GM18867 (cell line): ENCODE measurements around the gene MCU.
"Not testable (repeated sequence)": the region's sequence is repeated elsewhere in the genome, so short reads cannot be mapped to it uniquely, and the experiment has no call there.

Source experiments
- ATAC-seq: cut with Tn5 transposase; IDR thresholded peaks from one replicate; pipeline ENCODE4 v1.9.1; 2021; ENCODE audit warnings: mild to moderate bottlenecking, moderate library complexity; ENCODE audit not compliant: unreplicated experiment

MCU gene

GRCh38 chr10:72691863-72692743 lies at the start of gene MCU:
MCU (plus strand) TSS chr10:72692143; CDS start chr10:72692152, 9 bp downstream.
- ATAC-seq, result peak; percentile 90

GRCh38 chr10:72642318-72642717 lies 49.6 kb upstream of the MCU start:
- no peak for ATAC-seq

- no peak for ATAC-seq
Measured at GRCh38 chr10:72645263-72645858, 46.6 kb upstream of the MCU start.

- ATAC-seq, result not testable (repeated sequence)
Measured at GRCh38 chr10:72646971-72647370, 45.0 kb upstream of the MCU start.

- no peak for ATAC-seq
Measured at GRCh38 chr10:72648301-72648700, 43.6 kb upstream of the MCU start.

GRCh38 chr10:72649291-72649690 lies 42.7 kb upstream of the MCU start:
- no peak for ATAC-seq

- ATAC-seq, result no peak
Measured at GRCh38 chr10:72653383-72654096, 38.4 kb upstream of the MCU start.

- ATAC-seq, result no peak
Measured at GRCh38 chr10:72654720-72655119, 37.2 kb upstream of the MCU start.

- ATAC-seq, result no peak
Measured at GRCh38 chr10:72658696-72659400, 33.1 kb upstream of the MCU start.

GRCh38 chr10:72659694-72660093 lies 32.2 kb upstream of the MCU start:
- no peak for ATAC-seq

GRCh38 chr10:72660220-72660619 lies 31.7 kb upstream of the MCU start:
- no peak for ATAC-seq

- ATAC-seq, result no peak
Measured at GRCh38 chr10:72661431-72661830, 30.5 kb upstream of the MCU start.

- no peak for ATAC-seq
Measured at GRCh38 chr10:72663971-72664370, 28.0 kb upstream of the MCU start.

GRCh38 chr10:72665925-72666324 lies 26.0 kb upstream of the MCU start:
- ATAC-seq, result no peak

GRCh38 chr10:72667207-72667864 lies 24.6 kb upstream of the MCU start:
- ATAC-seq, result no peak

- no peak for ATAC-seq
Measured at GRCh38 chr10:72673280-72673679, 18.7 kb upstream of the MCU start.

GRCh38 chr10:72674174-72674573 lies 17.8 kb upstream of the MCU start:
- not testable (repeated sequence) for ATAC-seq

GRCh38 chr10:72679838-72680241 lies 12.1 kb upstream of the MCU start:
- no peak for ATAC-seq

GRCh38 chr10:72682638-72683037 lies 9.3 kb upstream of the MCU start:
- ATAC-seq, result no peak

- no peak for ATAC-seq
Measured at GRCh38 chr10:72685264-72685921, 6.5 kb upstream of the MCU start.
